ENCODE data around the gene ADGRA3. TPM values are rescaled to one million over a fixed set of nuclear protein-coding genes. Genes with fewer than 3 reads are reported as not detected.

The ADGRA3 gene
- total RNA-seq, 6 experiments from 2014 or later = 25.0 to 146 (median 60.2) TPM

DNA sequence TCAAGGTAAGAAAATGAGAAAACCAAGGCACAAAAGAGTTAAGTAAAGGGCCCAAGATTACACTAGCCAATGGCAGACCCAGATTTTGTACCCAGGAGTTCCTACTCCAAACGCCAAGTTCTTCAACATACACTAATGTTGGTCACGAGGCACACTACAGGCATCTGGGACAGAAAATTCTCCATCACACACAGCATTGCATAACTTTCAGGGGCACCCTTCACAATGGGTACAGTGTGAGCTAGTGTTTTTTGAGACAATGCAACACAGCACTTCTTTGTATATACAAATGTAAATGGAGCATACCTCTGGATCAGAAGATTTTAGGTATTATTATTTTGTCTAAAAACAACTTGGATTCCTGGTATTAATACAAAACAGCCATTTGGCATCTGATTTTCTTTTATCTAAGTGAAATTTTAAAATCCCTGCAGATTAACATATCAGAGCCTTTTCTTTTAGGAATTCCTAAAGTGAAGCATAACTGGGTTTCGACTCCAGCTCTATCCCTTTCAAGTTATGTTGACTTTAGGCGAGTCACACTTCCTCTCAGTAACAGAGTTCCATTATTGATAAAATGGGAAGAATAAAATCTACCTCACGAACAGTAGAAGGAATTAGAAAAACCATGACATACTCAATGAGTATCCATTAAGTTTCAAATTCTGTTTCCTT lies 41.1 kb downstream of the ADGRA3 start:
- intact Hi-C loops (cut with DNase I) = no loop called here

DNA sequence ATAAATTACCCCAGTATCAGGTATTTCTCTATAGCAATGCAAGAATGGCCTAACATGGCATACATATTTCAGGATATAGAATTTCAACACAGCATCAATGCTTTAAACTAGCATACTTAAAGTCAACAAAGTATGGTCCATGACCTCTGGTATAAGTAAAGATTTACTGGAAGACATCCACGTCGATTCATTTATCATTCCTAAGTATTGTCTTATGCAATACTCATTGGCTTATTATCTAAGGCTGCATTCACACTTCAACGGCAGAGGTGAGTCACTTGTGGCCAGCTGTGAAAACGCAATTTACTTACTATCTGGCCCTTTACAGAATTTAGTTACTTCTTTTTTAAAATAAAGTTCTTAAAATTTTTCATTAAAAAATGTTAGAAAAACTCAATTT lies 42.6 kb downstream of the ADGRA3 start:
- Histone ChIP-seq H3K9me3 (no peaks in the 10 kb centered on the region), H3K4me1 (no peaks in the 10 kb centered on the region), H3K36me3 (no peaks in the 10 kb centered on the region), H3K27me3 (no peaks in the 10 kb centered on the region), H3K27ac (no peak overlapping the region), H3K4me3 (no peak overlapping the region)
- no peak for DNase-seq
- no peak for ATAC-seq
- 50% methylated on average over 4 of the region's 4 CpGs for WGBS (ENCODE audit: insufficient coverage, low coverage, low lambda C conversion rate, missing lambda C conversion rate)
- intact Hi-C loops (cut with DNase I) = no loop called here
- TF ChIP-seq CTCF (IDR thresholded peaks at IDR 0.05) (no peak), POLR2A (IDR thresholded peaks at IDR 0.05) (no peak)

More for the DNA sequence above, 41.1 kb downstream of the ADGRA3 start:
- 65% methylated on average over 5 of the region's 5 CpGs for WGBS (ENCODE audit: insufficient coverage, low coverage, low lambda C conversion rate, missing lambda C conversion rate)
- Histone ChIP-seq H3K27me3 (no peaks in the 10 kb centered on the region), H3K27ac (no peak overlapping the region), H3K9me3 (no peaks in the 10 kb centered on the region), H3K4me3 (no peak overlapping the region), H3K4me1 (no peaks in the 10 kb centered on the region), H3K36me3 (no peaks in the 10 kb centered on the region)
- TF ChIP-seq POLR2A (IDR thresholded peaks at IDR 0.05) (no peak), CTCF (IDR thresholded peaks at IDR 0.05) (no peak)
- no peak for DNase-seq
- ATAC-seq = peak in 2 of 4 donors; percentile 14 to 74

- no peaks in the 10 kb centered on the region for H3K4me1 ChIP-seq
- 84% methylated on average over 4 of the region's 4 CpGs for WGBS (ENCODE audit: insufficient coverage, low coverage, low lambda C conversion rate, missing lambda C conversion rate)
- DNase-seq (no peak), ATAC-seq (no peak)
- H3K27ac ChIP-seq = no peak overlapping the region
- H3K9me3 ChIP-seq = no peaks in the 10 kb centered on the region
- no peaks in the 10 kb centered on the region for H3K36me3 ChIP-seq
- intact Hi-C loops (cut with DNase I) = no loop called here
- no peak for TF ChIP-seq POLR2A (IDR thresholded peaks at IDR 0.05)
- no peaks in the 10 kb centered on the region for H3K27me3 ChIP-seq
- no peak overlapping the region for H3K4me3 ChIP-seq
These were observed 43.8 kb downstream of the ADGRA3 start for GRCh38 chr4:22471999-22472461.

GRCh38 chr4:22471419-22471818 lies 44.4 kb downstream of the ADGRA3 start:
- Histone ChIP-seq H3K9me3 (no peaks in the 10 kb centered on the region), H3K27me3 (no peaks in the 10 kb centered on the region), H3K36me3 (no peaks in the 10 kb centered on the region), H3K4me1 (no peaks in the 10 kb centered on the region), H3K27ac (no peak overlapping the region), H3K4me3 (no peak overlapping the region)
- ATAC-seq (peak in 3 of 4 donors; percentile 31 to 51 (median 48)), DNase-seq (no peak)
- intact Hi-C loops (cut with DNase I) = no loop called here
- WGBS (ENCODE audit: insufficient coverage, low coverage, low lambda C conversion rate, missing lambda C conversion rate) = 63% methylated on average over 4 of the region's 4 CpGs
- no peak for TF ChIP-seq POLR2A (IDR thresholded peaks at IDR 0.05)

GRCh38 chr4:22466581-22466980 lies 49.3 kb downstream of the ADGRA3 start:
- Histone ChIP-seq H3K4me1 (no peaks in the 10 kb centered on the region), H3K4me3 (no peak overlapping the region), H3K27ac (no peak overlapping the region), H3K36me3 (peaks cover 0 to 2% (median 0%) of the 10 kb centered on the region in 4 donors), H3K27me3 (no peaks in the 10 kb centered on the region), H3K9me3 (no peaks in the 10 kb centered on the region)
- WGBS (ENCODE audit: insufficient coverage, low coverage, low lambda C conversion rate, missing lambda C conversion rate) = 82% methylated on average over 7 of the region's 10 CpGs
- intact Hi-C loops (cut with DNase I) = no loop called here
- DNase-seq (no peak), ATAC-seq (no peak)
- TF ChIP-seq POLR2A (IDR thresholded peaks at IDR 0.05) (no peak), CTCF (IDR thresholded peaks at IDR 0.05) (no peak)
